ENCODE results near the gene PRRT1.

- TF ChIP-seq POLR2A (IDR thresholded peaks at IDR 0.05; ENCODE audit: low read depth, low read length) (no peak), CTCF (conservative IDR thresholded peaks at IDR 0.05; ENCODE audit: low read depth, low read length) (no peak)
These were observed 43.0 kb downstream of the PRRT1 start for GRCh38 chr6:32108727-32109113.

All from IMR-90 (cell line).